ENCODE results near the gene CCDC81. TPM values are rescaled to one million over a fixed set of nuclear protein-coding genes. Genes with fewer than 3 reads are reported as not detected.

The CCDC81 gene
- total RNA-seq, 3 donors from 2014 or later: 0.37 to 0.49 (median 0.38) TPM

- DNase-seq: no peak
- Mint-ChIP-seq H3K36me3 (ENCODE audit: insufficient read depth) (no peaks in the 10 kb centered on the region), H3K4me3 (no peak overlapping the region), H3K4me1 (ENCODE audit: low read depth) (peaks cover 6% of the 10 kb centered on the region), H3K27me3 (ENCODE audit: low read depth) (no peaks in the 10 kb centered on the region), H3K9me3 (no peaks in the 10 kb centered on the region)
- ATAC-seq: no peak
Observed at GRCh38 chr11:86459002-86459385, 84.3 kb downstream of the CCDC81 start.

- Mint-ChIP-seq H3K27me3 (ENCODE audit: low read depth) (no peaks in the 10 kb centered on the region), H3K36me3 (ENCODE audit: insufficient read depth) (no peaks in the 10 kb centered on the region), H3K4me3 (no peak overlapping the region), H3K9me3 (no peaks in the 10 kb centered on the region), H3K4me1 (ENCODE audit: low read depth) (peaks cover 6% of the 10 kb centered on the region)
- ATAC-seq (peak in 1 of 2 donors; percentile 30), DNase-seq (no peak)
Observed at GRCh38 chr11:86459682-86460460, 85.2 kb downstream of the CCDC81 start.

- Mint-ChIP-seq H3K4me1 (ENCODE audit: low read depth) (peaks cover 6% of the 10 kb centered on the region), H3K4me3 (no peak overlapping the region), H3K9me3 (no peaks in the 10 kb centered on the region), H3K36me3 (ENCODE audit: insufficient read depth) (no peaks in the 10 kb centered on the region), H3K27me3 (ENCODE audit: low read depth) (no peaks in the 10 kb centered on the region)
- ATAC-seq: peak in 1 of 2 donors; percentile 28
- DNase-seq: no peak
Observed at GRCh38 chr11:86460461-86461385, 86.0 kb downstream of the CCDC81 start.

DNA sequence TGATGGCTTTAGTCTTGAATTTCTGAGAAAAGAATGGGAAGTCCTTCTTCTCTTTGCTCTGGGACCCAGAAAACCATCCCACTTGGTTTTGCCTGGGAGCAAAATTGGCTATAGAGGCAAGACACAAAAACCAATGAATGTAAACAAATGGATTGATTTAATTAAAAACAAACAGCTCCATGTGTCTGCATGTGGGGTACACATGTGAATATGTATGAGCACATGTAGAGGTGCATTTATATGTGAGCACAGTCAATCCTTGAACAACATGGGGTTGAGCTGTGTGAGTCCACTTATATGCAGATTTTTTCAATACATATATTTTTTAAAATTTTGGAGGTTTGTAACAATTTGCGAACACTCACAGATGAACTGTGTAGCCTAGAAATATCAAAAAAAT, 87.2 kb downstream of the CCDC81 start:
- no peak for DNase-seq
- Mint-ChIP-seq H3K9me3 (no peaks in the 10 kb centered on the region), H3K4me3 (no peak overlapping the region), H3K27me3 (ENCODE audit: low read depth) (no peaks in the 10 kb centered on the region), H3K36me3 (ENCODE audit: insufficient read depth) (no peaks in the 10 kb centered on the region), H3K4me1 (ENCODE audit: low read depth) (no peaks in the 10 kb centered on the region)
- no peak for ATAC-seq

GRCh38 chr11:86463120-86463519, 88.4 kb downstream of the CCDC81 start:
- Mint-ChIP-seq H3K27me3 (ENCODE audit: low read depth) (no peaks in the 10 kb centered on the region), H3K4me3 (no peak overlapping the region), H3K4me1 (ENCODE audit: low read depth) (no peaks in the 10 kb centered on the region), H3K36me3 (ENCODE audit: insufficient read depth) (no peaks in the 10 kb centered on the region), H3K9me3 (no peaks in the 10 kb centered on the region)
- DNase-seq (no peak), ATAC-seq (no peak)

GRCh38 chr11:86463955-86464354, 89.3 kb downstream of the CCDC81 start:
- DNase-seq (no peak), ATAC-seq (no peak)
- no peaks in the 10 kb centered on the region for H3K4me1 Mint-ChIP-seq (ENCODE audit: low read depth)
- H3K4me3 Mint-ChIP-seq: no peak overlapping the region
- no peaks in the 10 kb centered on the region for H3K9me3 Mint-ChIP-seq
- no peaks in the 10 kb centered on the region for H3K27me3 Mint-ChIP-seq (ENCODE audit: low read depth)
- no peaks in the 10 kb centered on the region for H3K36me3 Mint-ChIP-seq (ENCODE audit: insufficient read depth)

GRCh38 chr11:86464509-86465221, 90.0 kb downstream of the CCDC81 start:
- Mint-ChIP-seq H3K36me3 (ENCODE audit: insufficient read depth) (no peaks in the 10 kb centered on the region), H3K27me3 (ENCODE audit: low read depth) (no peaks in the 10 kb centered on the region), H3K4me3 (no peak overlapping the region), H3K4me1 (ENCODE audit: low read depth) (no peaks in the 10 kb centered on the region), H3K9me3 (no peaks in the 10 kb centered on the region)
- DNase-seq (no peak), ATAC-seq (no peak)

GRCh38 chr11:86468169-86468568, 93.5 kb downstream of the CCDC81 start:
- H3K4me1 Mint-ChIP-seq (ENCODE audit: low read depth): no peaks in the 10 kb centered on the region
- no peaks in the 10 kb centered on the region for H3K36me3 Mint-ChIP-seq (ENCODE audit: insufficient read depth)
- H3K9me3 Mint-ChIP-seq: no peaks in the 10 kb centered on the region
- H3K4me3 Mint-ChIP-seq: no peak overlapping the region
- DNase-seq (no peak), ATAC-seq (no peak)
- peaks cover 3% of the 10 kb centered on the region for H3K27me3 Mint-ChIP-seq (ENCODE audit: low read depth)

DNA sequence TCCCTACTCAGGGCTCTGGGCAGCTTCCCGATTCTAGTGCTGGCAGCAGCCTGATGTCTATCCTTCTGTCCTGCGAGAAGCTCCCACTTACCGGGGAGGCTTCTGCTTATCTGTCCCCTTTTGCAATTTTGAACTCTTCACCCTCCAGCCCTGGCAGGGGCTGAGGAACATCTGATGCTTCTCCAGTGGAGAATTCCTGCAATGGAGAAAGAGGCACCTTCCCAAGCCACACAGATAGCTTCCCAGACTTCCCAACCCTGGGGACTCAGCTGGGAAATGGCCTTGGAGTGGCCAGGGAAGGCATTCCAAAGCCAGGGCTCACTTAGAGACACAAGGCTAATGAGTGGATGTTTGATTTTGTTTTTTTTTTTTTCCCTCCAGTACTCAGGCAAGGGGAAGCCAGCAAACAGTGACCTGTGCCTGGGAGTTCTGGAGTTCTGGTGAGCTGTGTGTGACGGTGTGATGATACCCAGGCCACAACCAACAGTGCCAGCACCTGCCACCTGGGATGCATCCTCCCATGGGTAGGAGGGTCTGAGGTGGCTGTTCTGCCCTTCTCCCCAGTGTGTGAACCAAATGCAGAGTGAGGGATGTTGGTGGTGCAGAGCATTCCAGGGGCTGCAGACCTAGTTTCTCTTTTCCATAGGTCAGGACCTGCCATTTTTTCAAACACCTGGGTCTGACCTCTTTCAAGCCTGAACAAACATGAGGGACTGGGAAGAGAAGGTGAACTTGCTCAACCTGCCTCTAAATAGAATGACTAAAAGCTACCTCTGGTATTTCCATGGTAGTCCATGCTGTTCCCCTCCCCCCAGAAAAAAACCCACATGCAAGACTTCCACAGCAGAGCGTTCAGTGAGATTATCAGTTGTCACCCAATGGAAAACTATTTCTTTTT, 95.1 kb downstream of the CCDC81 start:
- ATAC-seq (no peak), DNase-seq (no peak)
- Mint-ChIP-seq H3K4me1 (ENCODE audit: low read depth) (no peaks in the 10 kb centered on the region), H3K27me3 (ENCODE audit: low read depth) (peaks cover 3% of the 10 kb centered on the region), H3K36me3 (ENCODE audit: insufficient read depth) (no peaks in the 10 kb centered on the region), H3K4me3 (no peak overlapping the region), H3K9me3 (no peaks in the 10 kb centered on the region)

Other genes starting within 250 kb of the CCDC81 start
- 100 to 1,000 TPM; 171 to 197 (median 175) TPM for gene EED, start 130.1 kb upstream of the CCDC81 start, total RNA-seq
- gene HIKESHI, start 72.6 kb upstream of the CCDC81 start, total RNA-seq: 10 to 100 TPM; 38.5 to 43.4 (median 39.7) TPM

Data from activated T-cell treated with anti-CD3 and anti-CD28 coated beads, Interleukin-2, amount 50 U/mL, for 4 hours (primary cell).